Endothelial cell of umbilical vein (primary cell): Measurements from ENCODE around the gene CELSR1.

Experiments used
- EZH2 ChIP-seq: IDR thresholded peaks from 2 replicates; pipeline ENCODE4 v1.6.1; 2012; ENCODE audit warnings: borderline replicate concordance, low read depth, mild to moderate bottlenecking, moderate library complexity, low read length, inconsistent platforms; ENCODE audit not compliant: severe bottlenecking
- FOS ChIP-seq: IDR thresholded peaks from 2 replicates; pipeline ENCODE4 v1.6.1; 2011; ENCODE audit warnings: mild to moderate bottlenecking, low read length, moderate library complexity, borderline replicate concordance; ENCODE audit not compliant: insufficient read depth
- GATA2 ChIP-seq: IDR thresholded peaks from 2 replicates; pipeline ENCODE4 v1.7.0; 2011; ENCODE audit warnings: low read depth, mild to moderate bottlenecking, moderate library complexity, mixed read lengths, low read length; ENCODE audit not compliant: insufficient read length, insufficient read depth
- JUN ChIP-seq: IDR thresholded peaks from 2 replicates; pipeline ENCODE4 v1.6.1; 2011; ENCODE audit warnings: borderline replicate concordance, low read depth; ENCODE audit not compliant: insufficient read length, insufficient read depth
- MYC ChIP-seq: IDR thresholded peaks from one replicate; pipeline ENCODE4 v1.6.1; 2011; ENCODE audit warnings: mild to moderate bottlenecking, low read depth, low read length
- POLR2A ChIP-seq: IDR thresholded peaks from 2 replicates; pipeline ENCODE4 v1.6.1; 2012; ENCODE audit warnings: low read depth, mild to moderate bottlenecking, control low read depth, low read length
- POLR2AphosphoS5 ChIP-seq: IDR thresholded peaks from 2 replicates; pipeline ENCODE4 v1.6.1; 2012; ENCODE audit warnings: low read depth, mild to moderate bottlenecking, control low read depth, low read length, moderate library complexity; ENCODE audit not compliant: insufficient read depth
- TF ChIP-seq, protein P1 (sequence below), 2 donors: IDR thresholded peaks; 1 replicate in 1 of 2; 2 replicates in 1 of 2; pipeline ENCODE4 v1.5.1; 2011; ENCODE audit warnings: low read length in 2 of 2, mild to moderate bottlenecking in 2 of 2, moderate library complexity in 2 of 2, control low read depth in 1 of 2, inconsistent platforms in 1 of 2, low read depth in 1 of 2; ENCODE audit not compliant: insufficient read depth in 1 of 2; ENCODE audit errors: extremely low read depth in 1 of 2
- TF ChIP-seq, protein P2 (sequence below): IDR thresholded peaks from 2 replicates; pipeline ENCODE4 v1.6.1; 2011; ENCODE audit not compliant: insufficient read depth, insufficient read length

DNA sequence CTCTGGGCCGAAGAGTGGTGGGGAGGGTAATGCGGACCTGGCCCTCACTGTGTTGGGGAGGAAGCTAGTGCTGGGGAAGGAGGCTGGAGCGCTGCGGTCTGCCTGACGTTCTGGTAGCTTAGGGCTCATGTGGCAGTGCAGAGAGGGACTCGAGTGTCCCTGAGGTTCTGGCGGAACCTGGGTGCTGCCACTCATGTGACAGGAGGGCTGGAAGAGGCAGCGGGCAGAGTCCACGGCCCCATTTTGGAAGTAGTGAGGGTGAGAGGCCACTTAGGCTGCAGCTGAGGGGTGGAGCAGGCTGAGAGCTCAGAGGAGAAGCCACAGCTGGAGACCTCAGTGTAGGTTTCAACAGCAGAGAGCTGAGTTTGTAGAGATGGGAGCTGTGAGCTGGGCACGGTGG is 218.1 kb downstream of the CELSR1 start:
- TF ChIP-seq, protein P1, sequence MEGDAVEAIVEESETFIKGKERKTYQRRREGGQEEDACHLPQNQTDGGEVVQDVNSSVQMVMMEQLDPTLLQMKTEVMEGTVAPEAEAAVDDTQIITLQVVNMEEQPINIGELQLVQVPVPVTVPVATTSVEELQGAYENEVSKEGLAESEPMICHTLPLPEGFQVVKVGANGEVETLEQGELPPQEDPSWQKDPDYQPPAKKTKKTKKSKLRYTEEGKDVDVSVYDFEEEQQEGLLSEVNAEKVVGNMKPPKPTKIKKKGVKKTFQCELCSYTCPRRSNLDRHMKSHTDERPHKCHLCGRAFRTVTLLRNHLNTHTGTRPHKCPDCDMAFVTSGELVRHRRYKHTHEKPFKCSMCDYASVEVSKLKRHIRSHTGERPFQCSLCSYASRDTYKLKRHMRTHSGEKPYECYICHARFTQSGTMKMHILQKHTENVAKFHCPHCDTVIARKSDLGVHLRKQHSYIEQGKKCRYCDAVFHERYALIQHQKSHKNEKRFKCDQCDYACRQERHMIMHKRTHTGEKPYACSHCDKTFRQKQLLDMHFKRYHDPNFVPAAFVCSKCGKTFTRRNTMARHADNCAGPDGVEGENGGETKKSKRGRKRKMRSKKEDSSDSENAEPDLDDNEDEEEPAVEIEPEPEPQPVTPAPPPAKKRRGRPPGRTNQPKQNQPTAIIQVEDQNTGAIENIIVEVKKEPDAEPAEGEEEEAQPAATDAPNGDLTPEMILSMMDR (IDR thresholded peaks at IDR 0.05; ENCODE audit: extremely low read depth in 1 of 2, insufficient read depth in 1 of 2, low read depth in 1 of 2, low read length in 2 of 2): no peak
- TF ChIP-seq FOS: no peak
- no peak for TF ChIP-seq POLR2AphosphoS5
- TF ChIP-seq EZH2: no peak
- no peak for TF ChIP-seq POLR2A
- no peak for TF ChIP-seq JUN
- TF ChIP-seq, protein P2, sequence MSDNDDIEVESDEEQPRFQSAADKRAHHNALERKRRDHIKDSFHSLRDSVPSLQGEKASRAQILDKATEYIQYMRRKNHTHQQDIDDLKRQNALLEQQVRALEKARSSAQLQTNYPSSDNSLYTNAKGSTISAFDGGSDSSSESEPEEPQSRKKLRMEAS: no peak
- no peak for TF ChIP-seq GATA2
- no peak for TF ChIP-seq MYC
